ENCODE results near the gene MAP9. TPM values are rescaled to one million over a fixed set of nuclear protein-coding genes. Genes with fewer than 3 reads are reported as not detected.
"Not testable (repeated sequence)": the region's sequence is repeated elsewhere in the genome, so short reads cannot be mapped to it uniquely, and the experiment has no call there.

The MAP9 gene
- total and polyA plus RNA-seq, 2 donors (not counting 1 experiment from before 2014, with no cell fraction given) = 4.5 to 16.3 TPM

- no peaks in the 10 kb centered on the region for H3K9me3 Mint-ChIP-seq (ENCODE audit: insufficient read depth)
- intact Hi-C loops (cut with micrococcal nuclease) = no loop called here
Observed at GRCh38 chr4:155321006-155321405, 55.8 kb downstream of the MAP9 start.

GRCh38 chr4:155319516-155319915 lies 57.2 kb downstream of the MAP9 start:
- Mint-ChIP-seq H3K9me3 (ENCODE audit: insufficient read depth) (no peaks in the 10 kb centered on the region), H3K27me3 (peaks cover 14% of the 10 kb centered on the region), H3K27ac (no peak overlapping the region), H3K4me3 (no peak overlapping the region), H3K4me1 (no peaks in the 10 kb centered on the region)
- Histone ChIP-seq H3K9ac (ENCODE audit: low read length) (no peak overlapping the region), H3K27me3 (replicated peaks in 1 of 4; ENCODE audit: control extremely low read depth in 1 of 4, control insufficient read depth in 3 of 4, insufficient read depth in 4 of 4, low read length in 3 of 4) (no peaks in the 10 kb centered on the region), H3K4me1 (ENCODE audit: control insufficient read depth in 2 of 2, insufficient read depth in 2 of 2, low read length in 2 of 2) (no peaks in the 10 kb centered on the region), H3K27ac (ENCODE audit: low read length in 2 of 2) (no peak overlapping the region), H3K36me3 (replicated peaks in 1 of 2; ENCODE audit: control extremely low read depth in 1 of 2, control insufficient read depth in 1 of 2, extremely low read depth in 1 of 2, insufficient read depth in 2 of 2, low read length in 1 of 2) (no peaks in the 10 kb centered on the region), H3K79me2 (ENCODE audit: control insufficient read depth, insufficient read depth, low read length) (no peaks in the 10 kb centered on the region), H3K4me3 (ENCODE audit: control extremely low read depth in 1 of 5, extremely low read depth in 1 of 5, insufficient read depth in 1 of 5, low read depth in 2 of 5, low read length in 4 of 5) (no peak overlapping the region), H3K9me3 (ENCODE audit: control extremely low read depth in 1 of 3, control insufficient read depth in 2 of 3, insufficient read depth in 1 of 3, low read length in 2 of 3) (peaks cover 0 to 8% (median 0%) of the 10 kb centered on the region in 3 donors), H2AFZ (ENCODE audit: insufficient read depth, low read depth, low read length, poor library complexity, severe bottlenecking) (no peak overlapping the region), H4K20me1 (ENCODE audit: control insufficient read depth, insufficient read depth, low read length, poor library complexity, severe bottlenecking) (no peaks in the 10 kb centered on the region), H3K4me2 (replicated peaks; ENCODE audit: low read depth, low read length, poor library complexity, severe bottlenecking) (no peak overlapping the region)
- no peak for TF ChIP-seq EZH2 (IDR thresholded peaks at IDR 0.05; ENCODE audit: borderline replicate concordance, insufficient read depth, low read depth, low read length, poor library complexity, severe bottlenecking)
- TF ChIP-seq CTCF (IDR thresholded peaks at IDR 0.05) = no peak
- WGBS (ENCODE audit: insufficient coverage) = 71% methylated on average over 1 of the region's 1 CpG
- ATAC-seq (ENCODE audit: low read depth) (no peak), DNase-seq (no peak)
- CTCF ChIA-PET = no interaction called here
- intact Hi-C loops (cut with micrococcal nuclease) = no loop called here
- POLR2A ChIA-PET = no interaction called here

More at GRCh38 chr4:155321006-155321405, 55.8 kb downstream of the MAP9 start:
- no peak overlapping the region for H3K4me3 Mint-ChIP-seq
- ChIA-PET POLR2A (no interaction called here), CTCF (interaction anchor here (0.7 kb wide), 1 partner anchor 443 kb away, joined by 3 read pairs; no protein-coding TSS in a partner anchor)
- Histone ChIP-seq H3K4me2 (replicated peaks; ENCODE audit: low read depth, low read length, poor library complexity, severe bottlenecking) (no peak overlapping the region), H2AFZ (ENCODE audit: insufficient read depth, low read depth, low read length, poor library complexity, severe bottlenecking) (no peak overlapping the region), H3K27ac (ENCODE audit: low read length in 2 of 2) (no peak overlapping the region), H3K9me3 (ENCODE audit: control extremely low read depth in 1 of 3, control insufficient read depth in 2 of 3, insufficient read depth in 1 of 3, low read length in 2 of 3) (no peaks in the 10 kb centered on the region), H3K36me3 (replicated peaks in 1 of 2; ENCODE audit: control extremely low read depth in 1 of 2, control insufficient read depth in 1 of 2, extremely low read depth in 1 of 2, insufficient read depth in 2 of 2, low read length in 1 of 2) (no peaks in the 10 kb centered on the region), H3K4me3 (ENCODE audit: control extremely low read depth in 1 of 5, extremely low read depth in 1 of 5, insufficient read depth in 1 of 5, low read depth in 2 of 5, low read length in 4 of 5) (no peak overlapping the region), H3K79me2 (ENCODE audit: control insufficient read depth, insufficient read depth, low read length) (no peaks in the 10 kb centered on the region), H3K27me3 (replicated peaks in 1 of 4; ENCODE audit: control extremely low read depth in 1 of 4, control insufficient read depth in 3 of 4, insufficient read depth in 4 of 4, low read length in 3 of 4) (no peaks in the 10 kb centered on the region), H4K20me1 (ENCODE audit: control insufficient read depth, insufficient read depth, low read length, poor library complexity, severe bottlenecking) (no peaks in the 10 kb centered on the region), H3K4me1 (ENCODE audit: control insufficient read depth in 2 of 2, insufficient read depth in 2 of 2, low read length in 2 of 2) (no peaks in the 10 kb centered on the region), H3K9ac (ENCODE audit: low read length) (no peak overlapping the region)
- H3K27me3 Mint-ChIP-seq = peaks cover 13% of the 10 kb centered on the region
- no peak for TF ChIP-seq EZH2 (IDR thresholded peaks at IDR 0.05; ENCODE audit: borderline replicate concordance, insufficient read depth, low read depth, low read length, poor library complexity, severe bottlenecking)
- TF ChIP-seq CTCF (IDR thresholded peaks at IDR 0.05) = no peak
- no peak overlapping the region for H3K27ac Mint-ChIP-seq
- ATAC-seq (ENCODE audit: low read depth) = no peak
- no peak for DNase-seq
- no peaks in the 10 kb centered on the region for H3K4me1 Mint-ChIP-seq

- H3K4me3 Mint-ChIP-seq; CTCF ChIA-PET; POLR2A ChIA-PET; H4K20me1 ChIP-seq (ENCODE audit: control insufficient read depth, insufficient read depth, low read length, poor library complexity, severe bottlenecking); H3K27me3 Mint-ChIP-seq; H3K9me3 Mint-ChIP-seq (ENCODE audit: insufficient read depth); H3K36me3 ChIP-seq (replicated peaks in 1 of 2; ENCODE audit: control extremely low read depth in 1 of 2, control insufficient read depth in 1 of 2, extremely low read depth in 1 of 2, insufficient read depth in 2 of 2, low read length in 1 of 2); H3K79me2 ChIP-seq (ENCODE audit: control insufficient read depth, insufficient read depth, low read length); DNase-seq; H3K4me3 ChIP-seq (ENCODE audit: control extremely low read depth in 1 of 5, extremely low read depth in 1 of 5, insufficient read depth in 1 of 5, low read depth in 2 of 5, low read length in 4 of 5); H3K9me3 ChIP-seq (ENCODE audit: control extremely low read depth in 1 of 3, control insufficient read depth in 2 of 3, insufficient read depth in 1 of 3, low read length in 2 of 3); H3K27ac ChIP-seq (ENCODE audit: low read length in 2 of 2); H3K4me1 Mint-ChIP-seq; intact Hi-C loops (cut with micrococcal nuclease); ATAC-seq (ENCODE audit: low read depth); H3K9ac ChIP-seq (ENCODE audit: low read length); H3K27me3 ChIP-seq (replicated peaks in 1 of 4; ENCODE audit: control extremely low read depth in 1 of 4, control insufficient read depth in 3 of 4, insufficient read depth in 4 of 4, low read length in 3 of 4); H3K4me2 ChIP-seq (replicated peaks; ENCODE audit: low read depth, low read length, poor library complexity, severe bottlenecking); H2AFZ ChIP-seq (ENCODE audit: insufficient read depth, low read depth, low read length, poor library complexity, severe bottlenecking); H3K4me1 ChIP-seq (ENCODE audit: control insufficient read depth in 2 of 2, insufficient read depth in 2 of 2, low read length in 2 of 2); H3K27ac Mint-ChIP-seq: not testable (repeated sequence)
- 94% methylated on average over 4 of the region's 5 CpGs for WGBS (ENCODE audit: insufficient coverage)
Observed at GRCh38 chr4:155312027-155312426, 64.7 kb downstream of the MAP9 start.

All from B cell (primary cell).